Spleen (tissue), 11 donors: ENCODE measurements around the gene PRMT1. TPM values are rescaled to one million over a fixed set of nuclear protein-coding genes. Genes with fewer than 3 reads are reported as not detected.

ENCODE experiments used
- DNase-seq: peaks from one replicate; pipeline ENCODE4 v3.0.0-alpha.2; 2020
- H3K27ac ChIP-seq, 8 donors: fragments of 200-600 bp; sonication (generic) in 7 of 8; 1 replicate in 4 of 8; 2 replicates in 4 of 8; pipeline versions ENCODE4 v1.5.0 to v1.8.0; 2016 to 2021; ENCODE audit warnings: inconsistent platforms in 4 of 8, mild to moderate bottlenecking in 4 of 8, moderate library complexity in 1 of 8
- H3K27me3 ChIP-seq, 7 donors: fragments of 200-600 bp; sonication (generic) in 6 of 7; replicated peaks in 1 of 7; 1 replicate in 4 of 7; 2 replicates in 3 of 7; pipeline versions ENCODE4 v1.5.0 to v1.8.0; 2016 to 2021; ENCODE audit warnings: inconsistent platforms in 3 of 7, mild to moderate bottlenecking in 1 of 7
- H3K36me3 ChIP-seq, 6 donors: fragments of 200-600 bp; sonication (generic) in 5 of 6; 1 replicate in 4 of 6; 2 replicates in 2 of 6; pipeline versions ENCODE4 v1.5.0 to v1.8.0; 2016 to 2021; ENCODE audit warnings: inconsistent platforms in 2 of 6
- H3K4me1 ChIP-seq, 6 donors: fragments of 200-600 bp; sonication (generic) in 5 of 6; 1 replicate in 3 of 6; 2 replicates in 3 of 6; pipeline versions ENCODE4 v1.5.0 to v1.8.0; 2016 to 2021; ENCODE audit warnings: inconsistent platforms in 3 of 6
- H3K4me3 ChIP-seq, 8 donors: fragments of 200-600 bp; sonication (generic) in 7 of 8; 1 replicate in 4 of 8; 2 replicates in 4 of 8; pipeline versions ENCODE4 v1.5.0 to v1.8.0; 2016 to 2021; ENCODE audit warnings: inconsistent platforms in 4 of 8, mild to moderate bottlenecking in 4 of 8, moderate library complexity in 2 of 8
- H3K9me3 ChIP-seq, 8 donors: fragments of 200-600 bp; sonication (generic) in 7 of 8; 1 replicate in 4 of 8; 2 replicates in 4 of 8; pipeline versions ENCODE4 v1.5.0 to v1.8.0; 2016 to 2021; ENCODE audit warnings: inconsistent platforms in 4 of 8
- CTCF ChIP-seq, 11 experiments: fragments of 200-600 bp in 7 of 11; fragments of 450-650 bp in 4 of 11; sonication (generic) in 4 of 11; IDR thresholded peaks in 8 of 11; conservative IDR thresholded peaks in 3 of 11; 1 replicate in 7 of 11; 2 replicates in 4 of 11; pipeline versions ENCODE4 v1.4.0 to v1.8.0; 2016 to 2021; ENCODE audit warnings: antibody characterized with exemption in 11 of 11, inconsistent platforms in 4 of 11, mild to moderate bottlenecking in 1 of 11
- POLR2A ChIP-seq, 3 donors: fragments of 450-650 bp; IDR thresholded peaks; one replicate each; pipeline ENCODE4 v1.5.1; 2017; ENCODE audit warnings: antibody characterized with exemption in 3 of 3, mild to moderate bottlenecking in 1 of 3
- POLR2AphosphoS5 ChIP-seq, 3 donors: sonication (generic); formaldehyde crosslinking; IDR thresholded peaks; one replicate each; pipeline ENCODE4 v1.5.1; 2017; ENCODE audit warnings: antibody characterized with exemption in 3 of 3
- WGBS, 5 donors: extraction: QIAGEN DNeasy Blood & Tissue Kit in 3 of 5; methylation state at CpG; one replicate each; pipeline versions ENCODE4 v1.1.5 to v1.1.7; 2013 to 2018; 5-methylcytosine and 5-hydroxymethylcytosine counted together
- intact Hi-C: fragments of 100-400 bp; cut with DNase I; formaldehyde crosslinking; loops from one replicate; pipeline ENCODE4 v1.15.0; 2023; ENCODE audit warnings: low total_unique reads
- polyA plus RNA-seq, 3 donors: library from polyadenylated mRNA; stranded (reverse); fragments of 200-250 nt; gene quantifications; one replicate each; pipeline ENCODE4 v1.2.1, GENCODE V29; 2013
- total RNA-seq, 7 donors: library from RNA; depleted of rRNA in 3 of 7; stranded (reverse); fragments of >200 nt in 3 of 7; fragmentation: NEBNext Ultra II Directional in 4 of 7; extraction: Animal tissue kit (Norgen Biotek cat#: 25700) in 4 of 7; gene quantifications; one replicate each; pipeline versions ENCODE4 v1.1.0 to v1.2.1, GENCODE V29; 2016 to 2021
- donor health status: healthy with polysubstance abuse.
- donor health status: DM: no; HTN: no; CAD: no; lungs with moderate emphysema.
- donor health status: DM: no; HTN: no; CAD: no.
- donor health status: Bipolar disorder and iron deficiency.
- donor health status: healthy.
- donor health status: DM: no; HTN: no; CAD: no.
- donor health status: DM: yes; HTN: yes; CAD: no.

The PRMT1 gene
- total and polyA plus RNA-seq, 10 donors, result 108 to 175 (median 124) TPM

- no peak overlapping the region for H3K27ac ChIP-seq
- H3K4me3 ChIP-seq, result no peak overlapping the region
- peaks cover 0 to 17% (median 0%) of the 10 kb centered on the region in 7 donors for H3K27me3 ChIP-seq
- H3K9me3 ChIP-seq, result no peaks in the 10 kb centered on the region
- TF ChIP-seq POLR2AphosphoS5 (IDR thresholded peaks at IDR 0.05), result no peak
- TF ChIP-seq POLR2A (IDR thresholded peaks at IDR 0.05), result no peak
- no peak for TF ChIP-seq CTCF (IDR thresholded peaks at IDR 0.05 in 8 of 11, conservative IDR thresholded peaks at IDR 0.05 in 3 of 11)
- DNase-seq, result no peak
- intact Hi-C loops, result no loop called here
- 57 to 82% (median 73%) methylated on average over 22 to 40 of the region's 40 CpGs for WGBS, 5 donors
- H3K4me1 ChIP-seq, result no peaks in the 10 kb centered on the region
- peaks cover 0 to 4% (median 0%) of the 10 kb centered on the region in 6 donors for H3K36me3 ChIP-seq
These were observed 24.3 kb downstream of the PRMT1 start for GRCh38 chr19:49701271-49701786.

- intact Hi-C loops, result no loop called here
- DNase-seq, result no peak
- 84 to 90% (median 85%) methylated on average over 18 to 22 of the region's 22 CpGs for WGBS, 5 donors
- H3K27me3 ChIP-seq, result peaks cover 0 to 17% (median 0%) of the 10 kb centered on the region in 7 donors
- no peaks in the 10 kb centered on the region for H3K4me1 ChIP-seq
- no peak overlapping the region for H3K4me3 ChIP-seq
- peaks cover 0 to 5% (median 0%) of the 10 kb centered on the region in 6 donors for H3K36me3 ChIP-seq
- no peaks in the 10 kb centered on the region for H3K9me3 ChIP-seq
- H3K27ac ChIP-seq, result no peak overlapping the region
- no peak for TF ChIP-seq POLR2A (IDR thresholded peaks at IDR 0.05)
- no peak for TF ChIP-seq CTCF (IDR thresholded peaks at IDR 0.05 in 8 of 11, conservative IDR thresholded peaks at IDR 0.05 in 3 of 11)
- TF ChIP-seq POLR2AphosphoS5 (IDR thresholded peaks at IDR 0.05), result no peak
These were observed 28.0 kb downstream of the PRMT1 start for GRCh38 chr19:49704888-49705642.

GRCh38 chr19:49705919-49706318, 28.8 kb downstream of the PRMT1 start:
- Histone ChIP-seq H3K4me3 (no peak overlapping the region), H3K27me3 (peaks cover 0 to 13% (median 0%) of the 10 kb centered on the region in 7 donors), H3K9me3 (no peaks in the 10 kb centered on the region), H3K4me1 (no peaks in the 10 kb centered on the region), H3K36me3 (peaks cover 0 to 5% (median 0%) of the 10 kb centered on the region in 6 donors), H3K27ac (no peak overlapping the region)
- intact Hi-C loops, result no loop called here
- 85 to 94% (median 92%) methylated on average over 8 to 16 of the region's 16 CpGs for WGBS, 5 donors
- no peak for DNase-seq
- TF ChIP-seq POLR2AphosphoS5 (IDR thresholded peaks at IDR 0.05), result no peak
- TF ChIP-seq CTCF (IDR thresholded peaks at IDR 0.05 in 8 of 11, conservative IDR thresholded peaks at IDR 0.05 in 3 of 11), result no peak
- no peak for TF ChIP-seq POLR2A (IDR thresholded peaks at IDR 0.05)

- Histone ChIP-seq H3K36me3 (peaks cover 0 to 5% (median 0%) of the 10 kb centered on the region in 6 donors), H3K27me3 (no peaks in the 10 kb centered on the region), H3K9me3 (no peaks in the 10 kb centered on the region), H3K27ac (no peak overlapping the region), H3K4me3 (no peak overlapping the region), H3K4me1 (no peaks in the 10 kb centered on the region)
- no peak for TF ChIP-seq POLR2A (IDR thresholded peaks at IDR 0.05)
- no peak for TF ChIP-seq CTCF (IDR thresholded peaks at IDR 0.05 in 8 of 11, conservative IDR thresholded peaks at IDR 0.05 in 3 of 11)
- no peak for TF ChIP-seq POLR2AphosphoS5 (IDR thresholded peaks at IDR 0.05)
- intact Hi-C loops, result no loop called here
- 92 to 96% (median 93%) methylated on average over 20 of the region's 20 CpGs for WGBS, 5 donors
- no peak for DNase-seq
These were observed 33.4 kb downstream of the PRMT1 start for GRCh38 chr19:49710372-49710951.
